ENCODE results near the gene LTBP1.

DNA sequence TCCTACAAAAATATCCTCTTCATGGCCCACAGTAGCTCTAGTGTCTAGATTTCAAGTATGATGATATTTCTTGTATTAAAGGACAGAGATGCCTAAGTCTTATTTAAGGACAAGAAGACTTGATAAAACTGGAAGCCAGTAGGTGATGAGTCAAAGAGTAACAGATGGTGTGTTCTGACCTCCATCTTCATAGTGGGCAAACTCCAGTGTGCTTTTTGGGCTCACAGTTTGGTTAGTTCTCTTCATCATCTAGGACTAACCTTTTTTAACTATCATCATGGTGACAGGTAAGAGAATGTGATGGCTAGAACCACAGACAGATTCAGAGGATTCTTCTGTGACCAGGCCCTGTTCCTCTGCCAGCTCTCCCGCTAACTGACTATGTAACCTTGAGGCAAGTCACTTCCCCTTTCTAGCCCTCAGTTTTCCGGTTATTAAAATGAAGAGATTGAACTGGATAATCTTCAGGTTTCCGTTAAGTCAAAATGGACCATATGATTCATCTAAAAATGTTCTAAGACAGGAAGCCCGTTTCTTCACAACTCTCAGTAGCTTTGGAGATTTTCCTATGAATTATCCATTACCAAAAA, 389.4 kb downstream of the LTBP1 start:
- TF ChIP-seq EZH2 (IDR thresholded peaks at IDR 0.05; ENCODE audit: low read depth): no peak
- TF ChIP-seq, protein P1, sequence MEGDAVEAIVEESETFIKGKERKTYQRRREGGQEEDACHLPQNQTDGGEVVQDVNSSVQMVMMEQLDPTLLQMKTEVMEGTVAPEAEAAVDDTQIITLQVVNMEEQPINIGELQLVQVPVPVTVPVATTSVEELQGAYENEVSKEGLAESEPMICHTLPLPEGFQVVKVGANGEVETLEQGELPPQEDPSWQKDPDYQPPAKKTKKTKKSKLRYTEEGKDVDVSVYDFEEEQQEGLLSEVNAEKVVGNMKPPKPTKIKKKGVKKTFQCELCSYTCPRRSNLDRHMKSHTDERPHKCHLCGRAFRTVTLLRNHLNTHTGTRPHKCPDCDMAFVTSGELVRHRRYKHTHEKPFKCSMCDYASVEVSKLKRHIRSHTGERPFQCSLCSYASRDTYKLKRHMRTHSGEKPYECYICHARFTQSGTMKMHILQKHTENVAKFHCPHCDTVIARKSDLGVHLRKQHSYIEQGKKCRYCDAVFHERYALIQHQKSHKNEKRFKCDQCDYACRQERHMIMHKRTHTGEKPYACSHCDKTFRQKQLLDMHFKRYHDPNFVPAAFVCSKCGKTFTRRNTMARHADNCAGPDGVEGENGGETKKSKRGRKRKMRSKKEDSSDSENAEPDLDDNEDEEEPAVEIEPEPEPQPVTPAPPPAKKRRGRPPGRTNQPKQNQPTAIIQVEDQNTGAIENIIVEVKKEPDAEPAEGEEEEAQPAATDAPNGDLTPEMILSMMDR (conservative IDR thresholded peaks at IDR 0.05): no peak
